ENCODE results near the gene PRMT6.

PRMT6 gene

GRCh38 chr1:107095647-107096046 is 39.2 kb downstream of the PRMT6 start:
- no peak for DNase-seq

- no peak for DNase-seq
Measured at GRCh38 chr1:107096690-107097089, 40.2 kb downstream of the PRMT6 start.

- no peak for DNase-seq
Measured at GRCh38 chr1:107098961-107099360, 42.5 kb downstream of the PRMT6 start.

- DNase-seq = no peak
Measured at GRCh38 chr1:107100331-107100984, 44.0 kb downstream of the PRMT6 start.

GRCh38 chr1:107105914-107106313 is 49.4 kb downstream of the PRMT6 start:
- no peak for DNase-seq

Measured in stimulated activated CD8-positive, alpha-beta memory T cell treated with anti-CD3 and anti-CD28 coated beads, Interleukin-4, amount 100 ng/mL, for 48 hours (primary cell).